ENCODE results near the gene ARG2. TPM values are rescaled to one million over a fixed set of nuclear protein-coding genes. Genes with fewer than 3 reads are reported as not detected.

Gene ARG2
- total and polyA plus RNA-seq, 9 of the 15 experiments (the other 6 are each of a cell fraction or from before 2014, with no cell fraction given): 6.2 to 75.0 (median 17.8) TPM

DNA sequence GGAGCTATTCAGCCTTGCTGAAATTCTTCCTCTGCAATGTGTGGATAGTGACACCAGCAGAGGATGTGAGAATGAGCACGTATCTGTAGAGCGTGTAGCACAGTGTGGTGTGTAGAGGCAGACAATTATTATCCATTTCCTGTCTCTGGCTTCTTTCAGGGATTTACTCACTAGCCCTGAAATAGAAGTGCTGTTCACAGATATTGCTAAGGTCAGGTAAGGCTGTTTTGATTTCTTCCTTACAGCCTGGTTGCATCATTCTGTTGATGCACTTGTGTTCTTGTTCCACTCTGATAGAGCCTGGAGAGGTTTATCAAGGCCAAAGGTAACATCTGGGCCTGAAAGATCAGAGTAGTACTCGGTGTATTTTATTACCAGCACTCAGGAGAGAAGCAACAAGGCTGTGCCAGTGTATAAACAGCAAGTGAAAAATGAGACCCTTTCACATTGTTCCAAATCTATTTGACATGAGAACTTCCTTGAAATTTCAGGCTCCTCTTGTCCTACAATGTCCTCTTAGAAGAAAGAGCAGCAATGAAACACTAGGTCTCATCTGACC is 16.7 kb downstream of the ARG2 start (continued):
- TF ChIP-seq ZNF639 (CRISPR knock-in tag; conservative IDR thresholded peaks at IDR 0.05 in 1 of 2, IDR thresholded peaks at IDR 0.05 in 1 of 2): no peak
- no peak for TF ChIP-seq CHD4 (IDR thresholded peaks at IDR 0.05; ENCODE audit: insufficient read depth, insufficient replicate concordance, low read depth, low read length, poor library complexity, severe bottlenecking)
- TF ChIP-seq GABPB1 (CRISPR knock-in tag; IDR thresholded peaks at IDR 0.05): no peak
- TF ChIP-seq JUN (IDR thresholded peaks at IDR 0.05; ENCODE audit: borderline replicate concordance, low read depth, low read length): peak; percentile 85; the same call in 1 of the 2 replicates
- TF ChIP-seq JUN (CRISPR knock-in tag; IDR thresholded peaks at IDR 0.05; ENCODE audit: borderline replicate concordance): peak; percentile 98; the same call in 1 of the 2 replicates
- TF ChIP-seq RBM25 (IDR thresholded peaks at IDR 0.05; ENCODE audit: low read depth, low read length, severe bottlenecking): no peak
- peak; percentile 78; the same call in 1 of the 2 replicates for TF ChIP-seq HIVEP1 (CRISPR knock-in tag; IDR thresholded peaks at IDR 0.05)
- TF ChIP-seq SRF (CRISPR knock-in tag; IDR thresholded peaks at IDR 0.05): no peak
- TF ChIP-seq GTF2A2 (tag; IDR thresholded peaks at IDR 0.05): no peak
- no peak for TF ChIP-seq NR4A1 (CRISPR knock-in tag; IDR thresholded peaks at IDR 0.05)
- peak; percentile 80 for TF ChIP-seq NR4A1 (tag; IDR thresholded peaks at IDR 0.05)
- TF ChIP-seq, protein P1, sequence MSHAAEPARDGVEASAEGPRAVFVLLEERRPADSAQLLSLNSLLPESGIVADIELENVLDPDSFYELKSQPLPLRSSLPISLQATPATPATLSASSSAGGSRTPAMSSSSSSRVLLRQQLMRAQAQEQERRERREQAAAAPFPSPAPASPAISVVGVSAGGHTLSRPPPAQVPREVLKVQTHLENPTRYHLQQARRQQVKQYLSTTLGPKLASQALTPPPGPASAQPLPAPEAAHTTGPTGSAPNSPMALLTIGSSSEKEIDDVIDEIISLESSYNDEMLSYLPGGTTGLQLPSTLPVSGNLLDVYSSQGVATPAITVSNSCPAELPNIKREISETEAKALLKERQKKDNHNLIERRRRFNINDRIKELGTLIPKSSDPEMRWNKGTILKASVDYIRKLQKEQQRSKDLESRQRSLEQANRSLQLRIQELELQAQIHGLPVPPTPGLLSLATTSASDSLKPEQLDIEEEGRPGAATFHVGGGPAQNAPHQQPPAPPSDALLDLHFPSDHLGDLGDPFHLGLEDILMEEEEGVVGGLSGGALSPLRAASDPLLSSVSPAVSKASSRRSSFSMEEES (CRISPR knock-in tag; IDR thresholded peaks at IDR 0.05): no peak
- no peak for TF ChIP-seq E2F6 (IDR thresholded peaks at IDR 0.05; ENCODE audit: borderline replicate concordance in 1 of 2, extremely low read depth in 1 of 2, insufficient read depth in 1 of 2, insufficient read length in 1 of 2, low read depth in 1 of 2, low read length in 1 of 2, poor library complexity in 1 of 2, severe bottlenecking in 1 of 2)
- TF ChIP-seq, protein P2, sequence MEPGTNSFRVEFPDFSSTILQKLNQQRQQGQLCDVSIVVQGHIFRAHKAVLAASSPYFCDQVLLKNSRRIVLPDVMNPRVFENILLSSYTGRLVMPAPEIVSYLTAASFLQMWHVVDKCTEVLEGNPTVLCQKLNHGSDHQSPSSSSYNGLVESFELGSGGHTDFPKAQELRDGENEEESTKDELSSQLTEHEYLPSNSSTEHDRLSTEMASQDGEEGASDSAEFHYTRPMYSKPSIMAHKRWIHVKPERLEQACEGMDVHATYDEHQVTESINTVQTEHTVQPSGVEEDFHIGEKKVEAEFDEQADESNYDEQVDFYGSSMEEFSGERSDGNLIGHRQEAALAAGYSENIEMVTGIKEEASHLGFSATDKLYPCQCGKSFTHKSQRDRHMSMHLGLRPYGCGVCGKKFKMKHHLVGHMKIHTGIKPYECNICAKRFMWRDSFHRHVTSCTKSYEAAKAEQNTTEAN (CRISPR knock-in tag; IDR thresholded peaks at IDR 0.05): peak; percentile 60; the same call in 1 of the 2 replicates
- no peak for TF ChIP-seq ZNF124 (CRISPR knock-in tag; IDR thresholded peaks at IDR 0.05)
- TF ChIP-seq, protein P3, sequence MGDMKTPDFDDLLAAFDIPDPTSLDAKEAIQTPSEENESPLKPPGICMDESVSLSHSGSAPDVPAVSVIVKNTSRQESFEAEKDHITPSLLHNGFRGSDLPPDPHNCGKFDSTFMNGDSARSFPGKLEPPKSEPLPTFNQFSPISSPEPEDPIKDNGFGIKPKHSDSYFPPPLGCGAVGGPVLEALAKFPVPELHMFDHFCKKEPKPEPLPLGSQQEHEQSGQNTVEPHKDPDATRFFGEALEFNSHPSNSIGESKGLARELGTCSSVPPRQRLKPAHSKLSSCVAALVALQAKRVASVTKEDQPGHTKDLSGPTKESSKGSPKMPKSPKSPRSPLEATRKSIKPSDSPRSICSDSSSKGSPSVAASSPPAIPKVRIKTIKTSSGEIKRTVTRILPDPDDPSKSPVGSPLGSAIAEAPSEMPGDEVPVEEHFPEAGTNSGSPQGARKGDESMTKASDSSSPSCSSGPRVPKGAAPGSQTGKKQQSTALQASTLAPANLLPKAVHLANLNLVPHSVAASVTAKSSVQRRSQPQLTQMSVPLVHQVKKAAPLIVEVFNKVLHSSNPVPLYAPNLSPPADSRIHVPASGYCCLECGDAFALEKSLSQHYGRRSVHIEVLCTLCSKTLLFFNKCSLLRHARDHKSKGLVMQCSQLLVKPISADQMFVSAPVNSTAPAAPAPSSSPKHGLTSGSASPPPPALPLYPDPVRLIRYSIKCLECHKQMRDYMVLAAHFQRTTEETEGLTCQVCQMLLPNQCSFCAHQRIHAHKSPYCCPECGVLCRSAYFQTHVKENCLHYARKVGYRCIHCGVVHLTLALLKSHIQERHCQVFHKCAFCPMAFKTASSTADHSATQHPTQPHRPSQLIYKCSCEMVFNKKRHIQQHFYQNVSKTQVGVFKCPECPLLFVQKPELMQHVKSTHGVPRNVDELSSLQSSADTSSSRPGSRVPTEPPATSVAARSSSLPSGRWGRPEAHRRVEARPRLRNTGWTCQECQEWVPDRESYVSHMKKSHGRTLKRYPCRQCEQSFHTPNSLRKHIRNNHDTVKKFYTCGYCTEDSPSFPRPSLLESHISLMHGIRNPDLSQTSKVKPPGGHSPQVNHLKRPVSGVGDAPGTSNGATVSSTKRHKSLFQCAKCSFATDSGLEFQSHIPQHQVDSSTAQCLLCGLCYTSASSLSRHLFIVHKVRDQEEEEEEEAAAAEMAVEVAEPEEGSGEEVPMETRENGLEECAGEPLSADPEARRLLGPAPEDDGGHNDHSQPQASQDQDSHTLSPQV (IDR thresholded peaks at IDR 0.05): peak; percentile 82
